ENCODE measurements around the gene FRS3.

- TF ChIP-seq POLR2A (IDR thresholded peaks at IDR 0.05; ENCODE audit: low read depth, low read length) (no peak), TAF1 (IDR thresholded peaks at IDR 0.05; ENCODE audit: low read depth, low read length) (no peak), POLR2AphosphoS5 (IDR thresholded peaks at IDR 0.05; ENCODE audit: low read depth, low read length) (no peak)
These were observed 52.8 kb downstream of the FRS3 start for GRCh38 chr6:41726876-41727275.

Data from GM12891 (cell line).